ENCODE measurements around the gene ACTRT2. TPM values are rescaled to one million over a fixed set of nuclear protein-coding genes. Genes with fewer than 3 reads are reported as not detected.

Gene ACTRT2
- total and polyA plus RNA-seq, 2 donors (not counting 3 experiments of a cell fraction or from before 2014, with no cell fraction given), result not detected

- Histone ChIP-seq H3K4me2 (ENCODE audit: insufficient read depth, low read length) (no peak overlapping the region), H3K9me3 (replicated peaks; ENCODE audit: control insufficient read depth, insufficient read depth, low read length) (no peaks in the 10 kb centered on the region), H3K36me3 (ENCODE audit: control insufficient read depth in 2 of 2, extremely low read depth in 1 of 2, insufficient read depth in 2 of 2, low read length in 2 of 2) (no peaks in the 10 kb centered on the region), H3K4me3 (replicated peaks in 1 of 3; ENCODE audit: insufficient read depth in 1 of 3, low read depth in 1 of 3, low read length in 3 of 3) (no peak overlapping the region), H3K27ac (ENCODE audit: insufficient read depth, low read depth, low read length) (no peak overlapping the region), H3K79me2 (ENCODE audit: control insufficient read depth, insufficient read depth, low read length) (no peaks in the 10 kb centered on the region), H3K9ac (replicated peaks; ENCODE audit: extremely low read depth, insufficient read depth, low read length) (no peak overlapping the region), H3K4me1 (ENCODE audit: control insufficient read depth, extremely low read depth, insufficient read depth, low read length) (no peaks in the 10 kb centered on the region), H3K27me3 (ENCODE audit: control insufficient read depth in 2 of 2, insufficient read depth in 2 of 2, low read length in 2 of 2) (no peaks in the 10 kb centered on the region), H2AFZ (ENCODE audit: low read depth, low read length) (no peak overlapping the region), H4K20me1 (replicated peaks; ENCODE audit: control insufficient read depth, extremely low read depth, insufficient read depth, low read length) (no peaks in the 10 kb centered on the region), H3K9me1 (replicated peaks; ENCODE audit: control insufficient read depth, extremely low read depth, insufficient read depth, low read length) (no peaks in the 10 kb centered on the region)
- no peak for DNase-seq (ENCODE audit: low read depth, low spot score)
- ChIA-PET CTCF (no interaction called here), POLR2A (no interaction called here)
- dilution Hi-C loops (cut with MboI; ENCODE audit: extremely low pct_ligation_motif_present, low sequenced_read_pairs) (no loop called here), intact Hi-C loops (cut with micrococcal nuclease) (no loop called here)
- FAIRE-seq, result no peak
- TF ChIP-seq POLR2A (IDR thresholded peaks at IDR 0.05; ENCODE audit: low read depth, low read length), result no peak
- TF ChIP-seq, protein P1, sequence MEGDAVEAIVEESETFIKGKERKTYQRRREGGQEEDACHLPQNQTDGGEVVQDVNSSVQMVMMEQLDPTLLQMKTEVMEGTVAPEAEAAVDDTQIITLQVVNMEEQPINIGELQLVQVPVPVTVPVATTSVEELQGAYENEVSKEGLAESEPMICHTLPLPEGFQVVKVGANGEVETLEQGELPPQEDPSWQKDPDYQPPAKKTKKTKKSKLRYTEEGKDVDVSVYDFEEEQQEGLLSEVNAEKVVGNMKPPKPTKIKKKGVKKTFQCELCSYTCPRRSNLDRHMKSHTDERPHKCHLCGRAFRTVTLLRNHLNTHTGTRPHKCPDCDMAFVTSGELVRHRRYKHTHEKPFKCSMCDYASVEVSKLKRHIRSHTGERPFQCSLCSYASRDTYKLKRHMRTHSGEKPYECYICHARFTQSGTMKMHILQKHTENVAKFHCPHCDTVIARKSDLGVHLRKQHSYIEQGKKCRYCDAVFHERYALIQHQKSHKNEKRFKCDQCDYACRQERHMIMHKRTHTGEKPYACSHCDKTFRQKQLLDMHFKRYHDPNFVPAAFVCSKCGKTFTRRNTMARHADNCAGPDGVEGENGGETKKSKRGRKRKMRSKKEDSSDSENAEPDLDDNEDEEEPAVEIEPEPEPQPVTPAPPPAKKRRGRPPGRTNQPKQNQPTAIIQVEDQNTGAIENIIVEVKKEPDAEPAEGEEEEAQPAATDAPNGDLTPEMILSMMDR (IDR thresholded peaks at IDR 0.05; ENCODE audit: extremely low read depth in 1 of 2, insufficient read depth in 1 of 2, low read depth in 1 of 2, low read length in 2 of 2), result no peak
- TF ChIP-seq GATA2 (IDR thresholded peaks at IDR 0.05; ENCODE audit: insufficient read depth, insufficient read length, low read depth, low read length), result no peak
- TF ChIP-seq MYC (IDR thresholded peaks at IDR 0.05; ENCODE audit: low read depth, low read length), result no peak
- TF ChIP-seq JUN (IDR thresholded peaks at IDR 0.05; ENCODE audit: borderline replicate concordance, insufficient read depth, insufficient read length, low read depth), result no peak
- TF ChIP-seq MAX (IDR thresholded peaks at IDR 0.05; ENCODE audit: insufficient read depth, insufficient read length), result no peak
- no peak for TF ChIP-seq EZH2 (IDR thresholded peaks at IDR 0.05; ENCODE audit: borderline replicate concordance, low read depth, low read length, severe bottlenecking)
- TF ChIP-seq FOS (IDR thresholded peaks at IDR 0.05; ENCODE audit: borderline replicate concordance, insufficient read depth, low read length), result no peak
- no peak for TF ChIP-seq POLR2AphosphoS5 (IDR thresholded peaks at IDR 0.05; ENCODE audit: insufficient read depth, low read depth, low read length)
- no TSS peak for BruUV-seq (replicated peaks)
These were observed 30.3 kb downstream of the ACTRT2 start for GRCh38 chr1:3051270-3052268.

Measured in endothelial cell of umbilical vein (primary cell).